Smooth muscle cell (in vitro differentiated cells): ENCODE results near the gene CLASP2. TPM values are rescaled to one million over a fixed set of nuclear protein-coding genes. Genes with fewer than 3 reads are reported as not detected.
A peak's percentile ranks its signal among the peaks of the same experiment; 100 is the strongest.

Experiments used
- DNase-seq: peaks from one replicate; lab custom pipeline; 2025; ENCODE audit not compliant: unreplicated experiment; lab: John Stamatoyannopoulos, UW
- H2AFZ ChIP-seq: fragments of 200-600 bp; sonication (generic); 2 replicates; pipeline ENCODE4 v1.6.0; 2016; ENCODE audit warnings: antibody characterized with exemption, low read depth, mild to moderate bottlenecking
- H3F3A ChIP-seq: fragments of 200-600 bp; sonication (generic); 2 replicates; pipeline ENCODE4 v1.6.0; 2017; ENCODE audit warnings: antibody characterized with exemption, low read depth
- H3K27ac ChIP-seq: fragments of 200-600 bp; sonication (generic); 2 replicates; pipeline ENCODE4 v1.5.1; 2016; ENCODE audit warnings: low read depth, mild to moderate bottlenecking
- H3K27me3 ChIP-seq: fragments of 200-600 bp; sonication (generic); 2 replicates; pipeline ENCODE4 v1.6.1; 2016; ENCODE audit warnings: low read depth, mild to moderate bottlenecking
- H3K36me3 ChIP-seq: fragments of 200-600 bp; sonication (generic); 2 replicates; pipeline ENCODE4 v1.5.1; 2016; ENCODE audit warnings: low read depth
- H3K4me1 ChIP-seq: fragments of 200-600 bp; sonication (generic); 2 replicates; pipeline ENCODE4 v1.5.1; 2016; ENCODE audit warnings: low read depth
- H3K4me2 ChIP-seq: fragments of 200-600 bp; sonication (generic); 2 replicates; pipeline ENCODE4 v1.6.0; 2016; ENCODE audit warnings: mild to moderate bottlenecking
- H3K4me3 ChIP-seq: fragments of 200-600 bp; sonication (generic); 2 replicates; pipeline ENCODE4 v1.5.1; 2016; ENCODE audit warnings: mild to moderate bottlenecking
- H3K79me2 ChIP-seq: fragments of 200-600 bp; sonication (generic); 2 replicates; pipeline ENCODE4 v1.6.0; 2016; ENCODE audit warnings: low read depth, mild to moderate bottlenecking
- H3K9ac ChIP-seq: fragments of 200-600 bp; sonication (generic); 2 replicates; pipeline ENCODE4 v1.6.0; 2016; ENCODE audit warnings: low read depth
- H3K9me3 ChIP-seq: fragments of 200-600 bp; sonication (generic); replicated peaks from 2 replicates; pipeline ENCODE4 v1.5.1; 2016; ENCODE audit warnings: low read depth
- H4K20me1 ChIP-seq: fragments of 200-600 bp; sonication (generic); 2 replicates; pipeline ENCODE4 v1.6.0; 2016; ENCODE audit warnings: low read depth
- CTCF ChIP-seq: fragments of 200-600 bp; sonication (generic); IDR thresholded peaks from 2 replicates; pipeline ENCODE4 v1.5.1; 2017; ENCODE audit warnings: borderline replicate concordance, mild to moderate bottlenecking, antibody characterized with exemption; ENCODE audit not compliant: insufficient read depth, poor library complexity, severe bottlenecking
- WGBS: methylation state at CpG from one replicate; pipeline ENCODE4 v1.1.7; 2016; ENCODE audit warnings: low lambda C conversion rate; 5-methylcytosine and 5-hydroxymethylcytosine counted together
- polyA plus RNA-seq: library from polyadenylated mRNA; unstranded; fragments of >200 nt; fragmentation: Nextera tagmentation; extraction: Ambion mirVana; gene quantifications from 2 replicates; pipeline ENCODE4 v1.2.1, GENCODE V29; 2016
- total RNA-seq: library from RNA; depleted of rRNA; stranded (reverse); fragments of >200 nt; gene quantifications from 2 replicates; pipeline ENCODE4 v1.2.3, GENCODE V29; 2014

Gene CLASP2
- total and polyA plus RNA-seq, 2 experiments from 2014 or later = 17.9 to 61.4 TPM

- peaks cover 24% of the 10 kb centered on the region for H3K4me1 ChIP-seq
- no peak for TF ChIP-seq CTCF
- WGBS = 43% methylated on average over 5 of the region's 5 CpGs
- no peaks in the 10 kb centered on the region for H3K27me3 ChIP-seq
- H3F3A ChIP-seq = peaks cover 9% of the 10 kb centered on the region
- no peak overlapping the region for H2AFZ ChIP-seq
- peaks cover 15% of the 10 kb centered on the region for H4K20me1 ChIP-seq
- H3K9me3 ChIP-seq = no peaks in the 10 kb centered on the region
- peaks cover 30% of the 10 kb centered on the region for H3K79me2 ChIP-seq
- peak overlapping the region; percentile 42 for H3K4me3 ChIP-seq
- H3K9ac ChIP-seq = peak overlapping the region; percentile 60
- no peak for DNase-seq
- H3K27ac ChIP-seq = peak overlapping the region; percentile 80
- H3K36me3 ChIP-seq = no peaks in the 10 kb centered on the region
- H3K4me2 ChIP-seq = peak overlapping the region; percentile 83
These were observed 58.1 kb downstream of the CLASP2 start for GRCh38 chr3:33659856-33660434.

DNA sequence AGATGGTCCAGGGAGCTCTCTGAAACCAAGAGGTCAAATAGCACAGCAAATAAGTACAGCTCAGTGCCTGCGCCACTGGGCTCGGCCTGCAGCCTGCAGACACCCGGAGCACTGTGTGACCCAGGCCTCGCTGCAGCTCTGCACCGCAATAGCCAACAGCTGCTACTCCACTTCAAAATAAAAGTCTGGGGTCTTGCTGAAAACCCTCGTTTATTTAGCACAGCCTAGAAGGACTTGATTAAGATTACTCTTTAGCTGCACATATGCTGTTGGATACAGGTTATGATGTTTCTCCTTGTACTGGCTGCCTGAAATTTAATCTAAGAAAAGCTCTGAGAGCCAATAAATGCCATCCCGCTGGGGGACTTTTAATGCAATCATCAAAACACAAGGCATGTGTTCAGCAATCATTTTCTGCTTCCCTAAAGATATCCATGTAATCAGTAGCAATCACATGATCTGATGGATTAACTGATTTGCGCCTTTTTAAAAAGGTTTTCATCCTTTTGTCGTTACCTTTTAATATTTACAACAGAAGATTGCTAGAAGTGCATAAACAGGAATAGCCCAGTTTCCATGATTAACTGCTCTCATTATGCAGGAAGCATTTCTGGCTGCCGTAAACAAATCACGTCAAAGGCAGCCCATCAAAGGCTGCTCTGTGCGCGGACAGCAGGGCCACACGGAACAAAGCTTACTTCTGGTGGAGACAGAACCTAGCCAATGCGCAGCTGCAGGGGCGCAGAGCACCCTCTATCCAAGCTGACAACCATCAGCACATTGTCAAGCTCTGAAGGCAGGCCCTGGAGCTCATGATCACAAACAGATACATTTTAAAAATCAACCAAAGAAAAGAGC is 58.8 kb downstream of the CLASP2 start:
- H3K27me3 ChIP-seq = no peaks in the 10 kb centered on the region
- TF ChIP-seq CTCF = no peak

GRCh38 chr3:33658621-33658990 is 59.4 kb downstream of the CLASP2 start:
- Histone ChIP-seq H3K4me1 (peaks cover 24% of the 10 kb centered on the region), H3K27me3 (no peaks in the 10 kb centered on the region), H3K9ac (no peak overlapping the region), H3K79me2 (peaks cover 42% of the 10 kb centered on the region), H3K4me3 (peak overlapping the region; percentile 42), H3K36me3 (no peaks in the 10 kb centered on the region), H4K20me1 (peaks cover 16% of the 10 kb centered on the region), H3F3A (peaks cover 9% of the 10 kb centered on the region), H2AFZ (peak overlapping the region; percentile 70), H3K4me2 (peak overlapping the region; percentile 83), H3K27ac (peak overlapping the region; percentile 80), H3K9me3 (no peaks in the 10 kb centered on the region)
- TF ChIP-seq CTCF = no peak
- DNase-seq = no peak
- WGBS = 61% methylated on average over 2 of the region's 2 CpGs

More for the DNA sequence above, 58.8 kb downstream of the CLASP2 start:
- H3K27ac ChIP-seq = peak overlapping the region; percentile 80
- peak overlapping the region; percentile 70 for H2AFZ ChIP-seq
- DNase-seq = peak; percentile 5
- H3K4me1 ChIP-seq = peaks cover 24% of the 10 kb centered on the region
- H3K4me2 ChIP-seq = peak overlapping the region; percentile 83
- H3K36me3 ChIP-seq = no peaks in the 10 kb centered on the region
- H3K79me2 ChIP-seq = peaks cover 37% of the 10 kb centered on the region
- peak overlapping the region; percentile 60 for H3K9ac ChIP-seq
- H4K20me1 ChIP-seq = peaks cover 16% of the 10 kb centered on the region
- no peaks in the 10 kb centered on the region for H3K9me3 ChIP-seq
- peak overlapping the region; percentile 42 for H3K4me3 ChIP-seq
- WGBS = 3% methylated on average over 16 of the region's 16 CpGs
- H3F3A ChIP-seq = peaks cover 9% of the 10 kb centered on the region
